ENCODE measurements around the gene QRFP. TPM values are rescaled to one million over a fixed set of nuclear protein-coding genes. Genes with fewer than 3 reads are reported as not detected.

QRFP gene
- total and polyA plus RNA-seq, 9 donors, result not detected

DNA sequence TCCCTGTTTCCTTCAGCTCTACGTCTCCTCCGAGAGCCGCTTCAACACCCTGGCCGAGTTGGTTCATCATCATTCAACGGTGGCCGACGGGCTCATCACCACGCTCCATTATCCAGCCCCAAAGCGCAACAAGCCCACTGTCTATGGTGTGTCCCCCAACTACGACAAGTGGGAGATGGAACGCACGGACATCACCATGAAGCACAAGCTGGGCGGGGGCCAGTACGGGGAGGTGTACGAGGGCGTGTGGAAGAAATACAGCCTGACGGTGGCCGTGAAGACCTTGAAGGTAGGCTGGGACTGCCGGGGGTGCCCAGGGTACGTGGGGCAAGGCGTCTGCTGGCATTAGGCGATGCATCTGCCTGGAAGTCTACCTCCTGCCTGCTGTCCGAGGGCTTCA, 33.9 kb downstream of the QRFP start:
- DNase-seq, result no peak
- Histone ChIP-seq H3K9me3 (no peaks in the 10 kb centered on the region), H3K27ac (no peak overlapping the region), H3K4me1 (ENCODE audit: insufficient read depth) (peaks cover 5% of the 10 kb centered on the region), H3K36me3 (no peaks in the 10 kb centered on the region), H3K27me3 (no peaks in the 10 kb centered on the region), H3K4me3 (no peak overlapping the region)
- intact Hi-C loops (cut with DNase I), result loop anchor here (2.0 to 10.0 kb wide), 6 partner anchors 90 to 398 kb away; no protein-coding TSS in a partner anchor
- TF ChIP-seq, protein P1, sequence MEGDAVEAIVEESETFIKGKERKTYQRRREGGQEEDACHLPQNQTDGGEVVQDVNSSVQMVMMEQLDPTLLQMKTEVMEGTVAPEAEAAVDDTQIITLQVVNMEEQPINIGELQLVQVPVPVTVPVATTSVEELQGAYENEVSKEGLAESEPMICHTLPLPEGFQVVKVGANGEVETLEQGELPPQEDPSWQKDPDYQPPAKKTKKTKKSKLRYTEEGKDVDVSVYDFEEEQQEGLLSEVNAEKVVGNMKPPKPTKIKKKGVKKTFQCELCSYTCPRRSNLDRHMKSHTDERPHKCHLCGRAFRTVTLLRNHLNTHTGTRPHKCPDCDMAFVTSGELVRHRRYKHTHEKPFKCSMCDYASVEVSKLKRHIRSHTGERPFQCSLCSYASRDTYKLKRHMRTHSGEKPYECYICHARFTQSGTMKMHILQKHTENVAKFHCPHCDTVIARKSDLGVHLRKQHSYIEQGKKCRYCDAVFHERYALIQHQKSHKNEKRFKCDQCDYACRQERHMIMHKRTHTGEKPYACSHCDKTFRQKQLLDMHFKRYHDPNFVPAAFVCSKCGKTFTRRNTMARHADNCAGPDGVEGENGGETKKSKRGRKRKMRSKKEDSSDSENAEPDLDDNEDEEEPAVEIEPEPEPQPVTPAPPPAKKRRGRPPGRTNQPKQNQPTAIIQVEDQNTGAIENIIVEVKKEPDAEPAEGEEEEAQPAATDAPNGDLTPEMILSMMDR (IDR thresholded peaks at IDR 0.05), result no peak
- no peak for TF ChIP-seq EP300 (IDR thresholded peaks at IDR 0.05)
- TF ChIP-seq POLR2A (IDR thresholded peaks at IDR 0.05), result no peak
- 84 to 87% (median 85%) methylated on average over 23 of the region's 23 CpGs for WGBS, 3 donors

DNA sequence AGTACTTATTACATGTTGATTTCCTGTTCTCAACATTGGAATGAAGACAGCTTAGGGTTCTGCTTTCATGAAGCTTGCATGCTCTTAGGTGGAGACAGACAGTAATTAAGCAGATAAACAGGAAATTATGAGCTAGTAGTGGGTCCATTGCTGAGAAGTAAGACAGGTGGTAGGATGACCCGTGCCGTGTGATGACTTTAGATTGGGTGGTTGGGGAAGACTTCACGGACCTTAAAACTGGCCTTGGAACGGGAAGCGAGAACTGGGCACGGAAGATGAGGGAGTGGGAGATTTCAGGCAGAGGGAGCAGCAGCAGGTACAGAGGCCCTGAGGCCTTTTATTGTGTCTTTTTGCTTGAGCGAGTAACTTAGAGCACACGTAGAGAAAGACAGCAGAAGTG, 34.4 kb downstream of the QRFP start:
- intact Hi-C loops (cut with DNase I), result loop anchor here (2.0 to 10.0 kb wide), 6 partner anchors 90 to 397 kb away; no protein-coding TSS in a partner anchor
- H3K27ac ChIP-seq, result no peak overlapping the region
- no peak overlapping the region for H3K4me3 ChIP-seq
- no peaks in the 10 kb centered on the region for H3K9me3 ChIP-seq
- TF ChIP-seq EP300 (IDR thresholded peaks at IDR 0.05), result no peak
- TF ChIP-seq, protein P1 (IDR thresholded peaks at IDR 0.05), result no peak
- TF ChIP-seq POLR2A (IDR thresholded peaks at IDR 0.05), result no peak
- H3K36me3 ChIP-seq, result no peaks in the 10 kb centered on the region
- H3K27me3 ChIP-seq, result no peaks in the 10 kb centered on the region
- H3K4me1 ChIP-seq (ENCODE audit: insufficient read depth), result peaks cover 5% of the 10 kb centered on the region
- no peak for DNase-seq
- WGBS, 3 donors, result 84 to 86% (median 85%) methylated on average over 8 of the region's 8 CpGs

DNA sequence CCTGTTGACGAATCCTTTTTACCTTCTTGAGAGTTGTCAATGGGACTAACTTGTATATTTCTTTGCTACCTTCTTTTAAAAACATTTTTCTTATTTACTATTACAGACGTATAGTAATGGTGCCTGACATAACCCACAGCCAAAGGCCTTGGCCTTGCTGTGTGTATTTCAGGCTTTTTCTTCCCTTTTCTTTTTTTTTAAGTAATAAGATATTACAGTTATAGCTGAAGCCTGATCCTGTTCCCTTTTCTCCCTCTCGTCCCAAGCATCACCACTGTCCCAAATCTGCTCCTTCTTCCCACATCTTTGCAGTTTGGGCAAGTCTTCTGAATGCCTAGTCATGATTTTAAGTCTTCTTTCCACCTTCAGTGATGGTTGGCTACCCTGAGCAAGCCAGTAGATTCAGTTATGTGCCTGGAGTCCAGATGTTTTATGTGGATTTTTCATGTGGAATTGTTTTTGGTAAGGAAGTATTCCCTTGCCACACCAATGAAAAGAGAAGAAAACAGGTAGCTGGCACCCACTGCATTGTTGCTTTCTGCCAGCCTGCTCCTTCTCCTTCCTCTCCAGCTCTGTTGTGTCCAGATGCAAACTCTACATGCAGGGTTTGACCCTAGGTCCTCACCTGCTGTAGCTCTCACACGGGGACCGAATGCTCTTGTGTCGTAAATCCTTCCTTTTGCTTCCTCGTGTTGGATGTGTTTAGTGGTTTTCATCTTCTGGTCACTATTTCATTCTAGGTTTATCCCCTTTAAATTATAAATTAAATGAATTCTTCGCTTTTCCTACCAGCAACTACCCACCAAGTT, 35.0 kb downstream of the QRFP start:
- no peaks in the 10 kb centered on the region for H3K27me3 ChIP-seq
- 60 to 61% (median 61%) methylated on average over 8 of the region's 8 CpGs for WGBS, 3 donors
- no peak overlapping the region for H3K4me3 ChIP-seq
- no peaks in the 10 kb centered on the region for H3K36me3 ChIP-seq
- H3K9me3 ChIP-seq, result no peaks in the 10 kb centered on the region
- intact Hi-C loops (cut with DNase I), result loop anchor here (2.0 to 10.0 kb wide), 6 partner anchors 89 to 397 kb away; no protein-coding TSS in a partner anchor
- peaks cover 5% of the 10 kb centered on the region for H3K4me1 ChIP-seq (ENCODE audit: insufficient read depth)
- DNase-seq, result no peak
- TF ChIP-seq, protein P1 (IDR thresholded peaks at IDR 0.05), result no peak
- no peak for TF ChIP-seq EP300 (IDR thresholded peaks at IDR 0.05)
- no peak for TF ChIP-seq POLR2A (IDR thresholded peaks at IDR 0.05)
- peak overlapping the region in 1 of 2 donors; percentile 53 for H3K27ac ChIP-seq

DNA sequence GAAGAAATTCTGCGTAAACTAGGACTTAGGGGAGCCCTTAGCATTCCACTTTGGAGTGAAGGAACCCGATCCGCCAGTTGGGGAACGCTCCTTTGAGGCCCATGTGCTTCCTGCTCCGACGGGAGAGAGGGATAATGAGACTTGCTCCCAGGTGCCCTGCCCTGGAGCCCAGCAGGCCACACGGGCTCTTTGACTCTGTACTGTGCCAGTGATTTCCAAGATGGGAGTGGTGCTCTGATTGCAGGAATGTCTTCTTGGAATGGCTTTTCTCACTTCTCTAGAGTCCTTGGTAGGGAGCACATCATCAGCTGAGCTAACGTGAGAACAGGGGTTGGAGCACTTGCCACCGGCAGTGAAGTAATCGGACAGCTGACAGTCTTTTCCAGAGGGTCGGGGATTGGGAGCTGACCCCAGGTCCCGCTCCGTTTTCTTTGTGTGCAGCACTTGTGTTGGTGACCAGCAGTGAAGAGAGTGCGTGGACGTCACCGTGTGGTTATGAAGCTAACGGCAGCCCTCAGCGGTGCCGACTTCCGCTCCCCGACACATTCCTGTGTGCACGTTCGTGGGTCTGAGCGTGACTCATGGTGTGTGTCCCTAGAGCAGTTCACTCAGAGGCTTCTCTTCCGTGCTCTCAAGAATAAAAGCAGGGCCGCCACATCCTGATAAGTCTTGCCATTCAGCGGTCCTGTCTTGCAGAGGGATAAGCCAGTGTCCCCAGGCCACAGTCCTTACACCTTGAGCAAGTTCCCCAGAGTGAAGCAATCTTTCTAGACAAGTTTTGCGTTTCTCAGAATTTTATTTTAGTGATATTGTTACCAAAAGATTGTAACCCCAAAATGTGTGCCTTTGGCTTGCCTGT, 35.9 kb downstream of the QRFP start:
- TF ChIP-seq, protein P1 (IDR thresholded peaks at IDR 0.05), result peak in 2 of 3 donors; percentile 64 to 71
- TF ChIP-seq EP300 (IDR thresholded peaks at IDR 0.05) (no peak), POLR2A (IDR thresholded peaks at IDR 0.05) (no peak)
- H3K36me3 ChIP-seq, result no peaks in the 10 kb centered on the region
- no peaks in the 10 kb centered on the region for H3K27me3 ChIP-seq
- WGBS, 3 donors, result 18 to 36% (median 19%) methylated on average over 28 of the region's 28 CpGs
- H3K4me1 ChIP-seq (ENCODE audit: insufficient read depth), result peaks cover 5% of the 10 kb centered on the region
- DNase-seq, result peak; percentile 79 to 88 (median 83)
- no peak overlapping the region for H3K4me3 ChIP-seq
- H3K9me3 ChIP-seq, result no peaks in the 10 kb centered on the region
- peak overlapping the region in 1 of 2 donors; percentile 53 for H3K27ac ChIP-seq
- intact Hi-C loops (cut with DNase I), result loop anchor here (5.0 to 10.0 kb wide), 5 partner anchors 88 to 396 kb away; no protein-coding TSS in a partner anchor

All from ovary (tissue), 9 donors.